CD4-positive, alpha-beta T cell treated with Interleukin-17A for 1 hour (primary cell): Measurements from ENCODE around the gene GMCL1.
"Not testable (repeated sequence)": the region's sequence is repeated elsewhere in the genome, so short reads cannot be mapped to it uniquely, and the experiment has no call there.

Experiments used
- DNase-seq: peaks from one replicate; pipeline ENCODE4 v3.0.0-alpha.2; 2020

The GMCL1 gene

GRCh38 chr2:69829256-69830044 is at the start of gene GMCL1:
Gene GMCL1 (plus strand): TSS chr2:69829660. CDS start chr2:69829893, 233 bp downstream.
- DNase-seq = peak; percentile 98

GRCh38 chr2:69780921-69781320 is 48.5 kb upstream of the GMCL1 start:
- DNase-seq = no peak

GRCh38 chr2:69781321-69782248 is 47.9 kb upstream of the GMCL1 start:
- DNase-seq = no peak

GRCh38 chr2:69784228-69784627 is 45.2 kb upstream of the GMCL1 start:
- DNase-seq = no peak

GRCh38 chr2:69785358-69785757 is 44.1 kb upstream of the GMCL1 start:
- no peak for DNase-seq

GRCh38 chr2:69786052-69786560 is 43.4 kb upstream of the GMCL1 start:
- DNase-seq = no peak

- DNase-seq = no peak
These were observed 40.2 kb upstream of the GMCL1 start for GRCh38 chr2:69789175-69789721.

GRCh38 chr2:69789772-69790600 is 39.5 kb upstream of the GMCL1 start:
- DNase-seq = no peak

- DNase-seq = no peak
These were observed 38.9 kb upstream of the GMCL1 start for GRCh38 chr2:69790601-69790959.

- no peak for DNase-seq
These were observed 38.4 kb upstream of the GMCL1 start for GRCh38 chr2:69791045-69791444.

GRCh38 chr2:69796174-69796573 is 33.3 kb upstream of the GMCL1 start:
- DNase-seq = no peak

- no peak for DNase-seq
These were observed 32.2 kb upstream of the GMCL1 start for GRCh38 chr2:69797235-69797634.

- DNase-seq = no peak
These were observed 31.6 kb upstream of the GMCL1 start for GRCh38 chr2:69797836-69798289.

GRCh38 chr2:69798290-69798908 is 31.1 kb upstream of the GMCL1 start:
- DNase-seq = no peak

- DNase-seq = no peak
These were observed 30.4 kb upstream of the GMCL1 start for GRCh38 chr2:69798909-69799526.

- DNase-seq = no peak
These were observed 27.6 kb upstream of the GMCL1 start for GRCh38 chr2:69801745-69802290.

- not testable (repeated sequence) for DNase-seq
These were observed 26.6 kb upstream of the GMCL1 start for GRCh38 chr2:69802781-69803367.

- no peak for DNase-seq
These were observed 25.0 kb upstream of the GMCL1 start for GRCh38 chr2:69804416-69804815.

GRCh38 chr2:69805887-69806286 is 23.6 kb upstream of the GMCL1 start:
- no peak for DNase-seq

- no peak for DNase-seq
These were observed 21.5 kb upstream of the GMCL1 start for GRCh38 chr2:69807821-69808540.
